ENCODE results near the gene TCP11L2.

DNA sequence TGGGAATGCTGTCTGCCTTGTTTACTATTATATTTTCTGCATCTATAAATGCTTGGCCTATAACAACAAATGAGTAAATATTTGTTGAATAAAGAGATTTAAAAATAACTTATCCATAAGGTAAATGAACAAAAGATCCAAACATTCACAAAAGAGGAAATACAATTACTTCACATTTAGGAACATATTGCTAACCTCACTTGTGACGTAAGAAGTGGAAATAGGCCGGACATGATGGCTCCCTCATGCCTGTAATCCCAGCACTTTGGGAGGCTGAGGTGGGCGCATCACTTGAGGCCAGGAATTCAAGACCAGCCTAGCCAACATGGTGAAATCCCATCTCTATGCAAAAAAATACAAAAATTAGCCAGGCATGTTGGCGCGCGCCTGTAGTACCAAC is 29.0 kb upstream of the TCP11L2 start:
- TF ChIP-seq EZH2 (IDR thresholded peaks at IDR 0.05) (no peak), POLR2AphosphoS5 (IDR thresholded peaks at IDR 0.05; ENCODE audit: borderline replicate concordance, low read depth, low read length) (no peak)
